Lung (tissue), 12 donors: Measurements from ENCODE around the gene SUPT3H. TPM values are rescaled to one million over a fixed set of nuclear protein-coding genes. Genes with fewer than 3 reads are reported as not detected.
"Not testable (repeated sequence)": the region's sequence is repeated elsewhere in the genome, so short reads cannot be mapped to it uniquely, and the experiment has no call there.

Experiments used
- ATAC-seq: fragments of 200-7000 bp; cut with Tn5 transposase; one replicate; pipeline ENCODE4 v1.9.1; 2020; ENCODE audit warnings: moderate number of reproducible peaks; ENCODE audit not compliant: insufficient read depth, low FRiP score
- DNase-seq, 3 donors: peaks; one replicate each; pipeline ENCODE4 v3.0.0-alpha.2; 2013 to 2017
- H3K27ac ChIP-seq, 2 donors: one replicate each; pipeline ENCODE4 v1.5.1; 2013; ENCODE audit warnings: mild to moderate bottlenecking in 2 of 2, moderate library complexity in 2 of 2, control low read depth in 1 of 2, inconsistent platforms in 1 of 2, low read depth in 1 of 2, low read length in 1 of 2
- H3K27me3 ChIP-seq, 3 donors: one replicate each; pipeline ENCODE4 v1.5.1; 2013; ENCODE audit warnings: low read length in 2 of 3; ENCODE audit not compliant: control insufficient read depth in 3 of 3, insufficient read depth in 3 of 3
- H3K36me3 ChIP-seq, 4 donors: one replicate each; pipeline ENCODE4 v1.5.1; 2013; ENCODE audit warnings: low read length in 4 of 4, mild to moderate bottlenecking in 1 of 4, moderate library complexity in 1 of 4; ENCODE audit not compliant: control insufficient read depth in 4 of 4, insufficient read depth in 4 of 4
- H3K4me1 ChIP-seq, 5 donors: one replicate each; pipeline ENCODE4 v1.5.1; 2013; ENCODE audit warnings: low read length in 5 of 5, mild to moderate bottlenecking in 2 of 5, moderate library complexity in 1 of 5; ENCODE audit not compliant: control insufficient read depth in 5 of 5, insufficient read depth in 5 of 5
- H3K4me3 ChIP-seq: one replicate; pipeline ENCODE4 v1.5.1; 2013; ENCODE audit warnings: mild to moderate bottlenecking, control low read depth, moderate library complexity
- H3K9ac ChIP-seq, 2 donors: one replicate each; pipeline ENCODE4 v1.5.1; 2013; ENCODE audit warnings: low read length in 2 of 2, control low read depth in 1 of 2; ENCODE audit not compliant: insufficient read depth in 1 of 2
- H3K9me3 ChIP-seq, 4 donors: one replicate each; pipeline ENCODE4 v1.5.1; 2013; ENCODE audit warnings: low read length in 3 of 4, mild to moderate bottlenecking in 1 of 4, moderate library complexity in 1 of 4; ENCODE audit not compliant: control insufficient read depth in 4 of 4, insufficient read depth in 3 of 4
- CTCF ChIP-seq: IDR thresholded peaks from 2 replicates; pipeline ENCODE4 v1.5.1; 2012; ENCODE audit warnings: mild to moderate bottlenecking; ENCODE audit errors: control extremely low read depth, extremely low read depth
- WGBS, 2 donors: extraction: QIAGEN DNeasy Blood & Tissue Kit; methylation state at CpG; one replicate each; pipeline ENCODE4 v1.1.7; 2013; 5-methylcytosine and 5-hydroxymethylcytosine counted together
- polyA plus RNA-seq, 2 donors: library from polyadenylated mRNA; stranded (reverse); fragments of 200-250 nt; gene quantifications; one replicate each; pipeline ENCODE4 v1.2.1, GENCODE V29; 2013
- total RNA-seq, 2 donors: library from RNA; depleted of rRNA in 1 of 2; stranded (reverse); fragments of >200 nt in 1 of 2; gene quantifications; one replicate each; pipeline ENCODE4 v1.2.1, GENCODE V29; 2014 to 2021
- donor health status: control.
- donor health status: control.
- donor health status: Bipolar disorder and iron deficiency.
- donor health status: healthy.
- donor health status: DM: yes; HTN: yes; CAD: no.

SUPT3H gene
- total and polyA plus RNA-seq, 4 donors: 5.2 to 17.4 (median 8.2) TPM

- no peak for TF ChIP-seq CTCF
- no peak for ATAC-seq
- Histone ChIP-seq H3K4me1 (no peaks in the 10 kb centered on the region), H3K4me3 (no peak overlapping the region), H3K27ac (no peak overlapping the region), H3K9ac (no peak overlapping the region), H3K36me3 (no peaks in the 10 kb centered on the region), H3K9me3 (no peaks in the 10 kb centered on the region), H3K27me3 (no peaks in the 10 kb centered on the region)
- DNase-seq: no peak
- WGBS, 2 donors: 80 to 86% methylated on average over 7 of the region's 7 CpGs
Measured at GRCh38 chr6:44867571-44868334, 510.0 kb downstream of the SUPT3H start.

- H3K4me1 ChIP-seq, ATAC-seq, H3K27me3 ChIP-seq, H3K4me3 ChIP-seq, H3K36me3 ChIP-seq, H3K9ac ChIP-seq, H3K9me3 ChIP-seq, H3K27ac ChIP-seq, DNase-seq: not testable (repeated sequence)
- WGBS, 2 donors: 87 to 90% methylated on average over 2 of the region's 2 CpGs
Measured at GRCh38 chr6:44865184-44865583, 512.5 kb downstream of the SUPT3H start.

- DNase-seq: no peak
- TF ChIP-seq CTCF: no peak
- no peak overlapping the region for H3K4me3 ChIP-seq
Measured at GRCh38 chr6:44859901-44860410, 517.8 kb downstream of the SUPT3H start.

GRCh38 chr6:44858998-44859397, 518.7 kb downstream of the SUPT3H start:
- Histone ChIP-seq H3K36me3 (no peaks in the 10 kb centered on the region), H3K9me3 (no peaks in the 10 kb centered on the region), H3K4me1 (peaks cover 0 to 44% (median 1%) of the 10 kb centered on the region in 5 donors), H3K27ac (no peak overlapping the region), H3K9ac (no peak overlapping the region), H3K27me3 (no peaks in the 10 kb centered on the region), H3K4me3 (no peak overlapping the region)
- ATAC-seq (no peak), DNase-seq (peak in 2 of 3 donors; percentile 20 to 35)
- no peak for TF ChIP-seq CTCF

More at GRCh38 chr6:44859901-44860410, 517.8 kb downstream of the SUPT3H start:
- Histone ChIP-seq H3K4me1 (peaks cover 0 to 41% (median 1%) of the 10 kb centered on the region in 5 donors), H3K27me3 (no peaks in the 10 kb centered on the region), H3K9me3 (no peaks in the 10 kb centered on the region), H3K9ac (no peak overlapping the region), H3K36me3 (no peaks in the 10 kb centered on the region), H3K27ac (no peak overlapping the region)
- 49 to 80% methylated on average over 2 of the region's 2 CpGs for WGBS, 2 donors
- no peak for ATAC-seq
